Measurements from ENCODE around the gene MACROD2. TPM values are rescaled to one million over a fixed set of nuclear protein-coding genes. Genes with fewer than 3 reads are reported as not detected.

The MACROD2 gene
- total RNA-seq = 1.4 and 4.3 TPM in 2 replicates

GRCh38 chr20:13995086-13995665, at the start of gene MACROD2:
MACROD2 (plus strand) TSS chr20:13995516.

DNA sequence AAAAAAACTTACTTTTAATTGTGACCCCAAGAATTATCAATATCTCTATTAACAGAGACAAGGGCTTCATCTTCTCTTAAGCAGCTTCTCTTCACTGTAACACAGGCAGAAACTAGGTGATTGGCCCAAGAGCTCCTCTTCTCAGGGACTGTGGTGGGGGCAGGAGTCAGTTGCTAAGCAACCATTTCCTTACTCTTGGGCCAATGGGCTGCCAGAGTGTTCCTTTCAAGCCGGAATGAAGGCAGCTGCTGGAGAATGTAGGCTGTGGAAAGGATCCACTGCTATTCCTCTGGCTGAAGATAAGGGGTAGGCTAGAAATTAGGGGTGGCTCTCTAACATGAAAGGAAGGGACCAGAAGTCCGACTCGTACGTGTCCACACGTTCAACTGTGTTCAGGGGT, 4.9 kb upstream of the MACROD2 start, which contains the start of gene SEL1L2:
Gene SEL1L2 (minus strand): TSS at position 150 of the 400 bp plus-strand sequence. CDS start 80 bp downstream, at position 70.

GRCh38 chr20:14337400-14338171, 342.3 kb downstream of the MACROD2 start, which contains the start of gene FLRT3:
FLRT3 (minus strand) TSS chr20:14337612; CDS start chr20:14327506, 10,106 bp downstream.

Other genes starting within 250 kb of the MACROD2 start
- 26.3 and 32.9 TPM in 2 replicates for gene ESF1, start 210.6 kb upstream of the MACROD2 start, total RNA-seq
- gene NDUFAF5, start 210.5 kb upstream of the MACROD2 start, total RNA-seq = 16.4 and 17.3 TPM in 2 replicates
- not detected in 2 replicates for gene SEL1L2, start 4.9 kb upstream of the MACROD2 start, total RNA-seq